PC-3 (cell line): ENCODE data around the gene PTGDS. TPM values are rescaled to one million over a fixed set of nuclear protein-coding genes. Genes with fewer than 3 reads are reported as not detected.

ENCODE experiments used
- ATAC-seq: fragments of 200-7000 bp; cut with Tn5 transposase; 2 replicates; pipeline ENCODE4 v1.9.1; 2020; ENCODE audit warnings: mild to moderate bottlenecking, moderate library complexity
- BruUV-seq: library from RNA; stranded (reverse); fragments of 400-500 nt; replicated peaks from 2 replicates; lab custom pipeline; 2021; lab: Mats Ljungman, UMichigan
- CTCF ChIA-PET: fragments of 300-600 bp; sonication (Branson Sonifier 250); formaldehyde crosslinking; loops from one replicate; lab custom pipeline; 2022; ENCODE audit warnings: antibody characterized with exemption; lab: Charles Lee
- POLR2A ChIA-PET: fragments of 300-600 bp; sonication (Branson Sonifier 250); formaldehyde crosslinking; loops from one replicate; lab custom pipeline; 2022; ENCODE audit warnings: antibody characterized with exemption; ENCODE audit not compliant: unreplicated experiment; lab: Charles Lee
- DNase-seq: peaks from one replicate; pipeline ENCODE4 v3.0.0-alpha.2; 2015
- H2AFZ ChIP-seq: fragments of 300-600 bp; sonication (generic); 2 replicates; pipeline ENCODE4 v1.6.0; 2016; ENCODE audit warnings: antibody characterized with exemption, low read length
- H3F3A ChIP-seq: fragments of 300-600 bp; sonication (generic); one replicate; pipeline ENCODE4 v1.6.0; 2017; ENCODE audit warnings: antibody characterized with exemption, low read length, control low read depth, mild to moderate bottlenecking; ENCODE audit not compliant: unreplicated experiment
- H3K27ac ChIP-seq: fragments of 300-600 bp; sonication (generic); 2 replicates; pipeline ENCODE4 v1.5.1; 2016; ENCODE audit warnings: mild to moderate bottlenecking, low read length
- H3K27me3 ChIP-seq: fragments of 300-600 bp; sonication (generic); 2 replicates; pipeline ENCODE4 v1.6.1; 2016; ENCODE audit warnings: low read length, mixed read lengths
- H3K36me3 ChIP-seq: fragments of 300-600 bp; sonication (generic); 2 replicates; pipeline ENCODE4 v1.6.1; 2016; ENCODE audit warnings: low read depth, mixed run types, low read length, mixed read lengths
- H3K4me1 ChIP-seq: fragments of 300-600 bp; sonication (generic); 2 replicates; pipeline ENCODE4 v1.5.1; 2016; ENCODE audit warnings: low read length; ENCODE audit not compliant: insufficient read depth
- H3K4me2 ChIP-seq: fragments of 300-600 bp; sonication (generic); 2 replicates; pipeline ENCODE4 v1.6.0; 2016; ENCODE audit warnings: low read length
- H3K4me3 ChIP-seq: fragments of 300-600 bp; sonication (generic); 2 replicates; pipeline ENCODE4 v1.5.1; 2016; ENCODE audit warnings: mild to moderate bottlenecking, low read length, mixed read lengths
- H3K79me2 ChIP-seq: fragments of 300-600 bp; sonication (generic); 2 replicates; pipeline ENCODE4 v1.6.1; 2017; ENCODE audit warnings: low read length, mixed read lengths
- H3K9ac ChIP-seq: fragments of 300-600 bp; sonication (generic); 2 replicates; pipeline ENCODE4 v1.6.0; 2016; ENCODE audit warnings: mild to moderate bottlenecking, low read length
- H3K9me2 ChIP-seq: fragments of 300-600 bp; sonication (generic); replicated peaks from 2 replicates; pipeline ENCODE4 v1.6.1; 2016; ENCODE audit warnings: mixed run types, low read length, mixed read lengths
- H3K9me3 ChIP-seq: fragments of 300-600 bp; sonication (generic); 2 replicates; pipeline ENCODE4 v1.6.1; 2016; ENCODE audit warnings: low read length, mixed read lengths
- H4K20me1 ChIP-seq: fragments of 300-600 bp; sonication (generic); 2 replicates; pipeline ENCODE4 v1.6.1; 2016; ENCODE audit warnings: low read length, mixed read lengths
- CTCF ChIP-seq: fragments of 300-600 bp; sonication (generic); conservative IDR thresholded peaks from 2 replicates; pipeline ENCODE4 v1.5.1; 2017; ENCODE audit warnings: antibody characterized with exemption, low read depth, mild to moderate bottlenecking, low read length
- EZH2 ChIP-seq: fragments of 300-600 bp; sonication (generic); IDR thresholded peaks from one replicate; pipeline ENCODE4 v1.6.1; 2017; ENCODE audit warnings: antibody characterized with exemption, mild to moderate bottlenecking, low read length; ENCODE audit not compliant: unreplicated experiment
- EZH2phosphoT487 ChIP-seq: fragments of 300-600 bp; sonication (generic); IDR thresholded peaks from 2 replicates; pipeline ENCODE4 v1.6.1; 2018; ENCODE audit warnings: mild to moderate bottlenecking, antibody characterized with exemption, low read length, borderline replicate concordance
- intact Hi-C: fragments of 100-400 bp; cut with micrococcal nuclease; formaldehyde crosslinking; loops from 2 replicates; pipeline ENCODE4 v1.9.0; 2023
- total RNA-seq: library from RNA; depleted of rRNA; stranded (reverse); fragments of >200 nt; gene quantifications from 2 replicates; pipeline ENCODE4 v1.2.3, GENCODE V29; 2014

Gene PTGDS
- total RNA-seq, 1 experiment from 2014 or later = not detected

DNA sequence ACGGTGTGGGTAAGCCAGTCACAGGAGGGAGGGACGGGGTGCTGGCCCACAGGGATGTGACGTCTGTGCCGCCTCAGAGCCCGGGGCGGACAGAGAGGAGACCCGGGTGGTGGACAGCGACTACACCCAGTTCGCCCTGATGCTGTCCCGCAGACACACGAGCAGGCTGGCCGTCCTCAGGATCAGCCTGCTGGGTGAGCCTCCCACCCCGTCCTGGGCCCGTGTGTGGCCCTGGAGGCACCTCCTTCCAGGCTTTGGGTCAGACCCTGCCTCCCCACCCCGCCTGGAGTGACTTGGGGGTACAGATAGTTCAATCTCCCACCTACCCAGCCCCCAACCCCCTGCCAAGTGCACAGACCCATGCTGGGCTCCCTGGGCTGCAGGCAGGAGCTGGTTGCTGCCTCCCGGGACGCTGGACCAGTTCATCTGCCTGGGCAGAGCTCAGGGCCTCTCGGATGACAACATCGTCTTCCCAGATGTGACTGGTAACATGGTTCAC, 23.5 kb upstream of the PTGDS start:
- no peak for TF ChIP-seq EZH2
- no peak for TF ChIP-seq EZH2phosphoT487
- TF ChIP-seq CTCF = no peak
- no peak overlapping the region for H2AFZ ChIP-seq
- no peak overlapping the region for H3K4me3 ChIP-seq
- H3K9ac ChIP-seq = no peak overlapping the region
- no TSS peak for BruUV-seq
- no peaks in the 10 kb centered on the region for H3K9me2 ChIP-seq
- no peaks in the 10 kb centered on the region for H4K20me1 ChIP-seq
- no peaks in the 10 kb centered on the region for H3K9me3 ChIP-seq
- ChIA-PET CTCF (no interaction called here), POLR2A (no interaction called here)
- peaks cover 11% of the 10 kb centered on the region for H3K4me1 ChIP-seq
- no peak overlapping the region for H3K4me2 ChIP-seq
- no peaks in the 10 kb centered on the region for H3K79me2 ChIP-seq
- H3K36me3 ChIP-seq = no peaks in the 10 kb centered on the region
- ATAC-seq (no peak), DNase-seq (no peak)
- H3K27ac ChIP-seq = no peak overlapping the region
- H3F3A ChIP-seq = no peaks in the 10 kb centered on the region
- intact Hi-C loops = no loop called here
- H3K27me3 ChIP-seq = no peaks in the 10 kb centered on the region

DNA sequence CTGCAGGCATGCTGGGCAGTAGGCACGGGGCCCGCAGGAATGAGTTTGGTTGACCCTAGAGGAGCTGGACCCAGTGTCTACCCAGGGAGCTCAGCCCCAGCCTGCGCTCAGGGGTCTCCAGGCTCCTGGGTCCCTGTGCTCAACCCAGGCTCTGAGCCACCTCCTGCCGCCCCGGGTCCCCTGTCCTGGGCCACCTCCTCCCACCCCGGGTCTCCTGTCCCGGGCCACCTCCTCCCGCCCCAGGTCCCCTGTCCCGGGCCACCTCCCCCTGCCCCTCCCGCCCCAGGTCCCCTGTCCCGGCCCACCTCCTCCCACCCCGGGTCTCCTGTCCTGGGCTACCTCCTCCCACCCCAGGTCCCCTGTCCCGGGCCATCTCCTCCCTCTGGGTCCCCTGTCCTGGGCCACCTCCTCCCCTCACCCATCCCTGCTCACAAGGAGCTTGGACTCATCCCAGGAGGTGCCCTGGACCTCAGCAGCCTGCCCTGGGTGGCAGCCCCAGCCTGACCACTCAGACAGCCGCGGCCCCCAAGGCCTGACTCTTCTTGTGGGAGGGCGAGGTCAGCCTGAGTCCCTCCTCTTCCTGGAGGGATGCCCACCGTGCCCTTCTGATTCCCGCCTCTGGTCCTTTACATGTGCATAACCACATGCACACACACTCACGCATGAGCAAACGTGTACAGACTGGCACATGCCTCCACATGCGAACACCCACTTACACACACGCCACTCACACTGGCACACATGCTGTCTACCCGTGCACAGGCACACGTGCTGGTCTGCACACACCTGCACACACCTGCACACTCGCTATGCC, 22.8 kb upstream of the PTGDS start:
- Histone ChIP-seq H3K79me2 (no peaks in the 10 kb centered on the region), H3K9me3 (no peaks in the 10 kb centered on the region), H3K27ac (no peak overlapping the region), H2AFZ (no peak overlapping the region), H3K4me1 (peaks cover 7% of the 10 kb centered on the region), H3K36me3 (no peaks in the 10 kb centered on the region), H3K4me3 (no peak overlapping the region), H3K27me3 (no peaks in the 10 kb centered on the region), H4K20me1 (no peaks in the 10 kb centered on the region), H3K9me2 (no peaks in the 10 kb centered on the region), H3F3A (no peaks in the 10 kb centered on the region), H3K9ac (no peak overlapping the region), H3K4me2 (no peak overlapping the region)
- BruUV-seq = no TSS peak
- DNase-seq (no peak), ATAC-seq (no peak)
- POLR2A ChIA-PET = no interaction called here
- CTCF ChIA-PET = no interaction called here
- intact Hi-C loops = no loop called here
- TF ChIP-seq EZH2phosphoT487 (no peak), CTCF (no peak), EZH2 (no peak)
